ENCODE data around the gene LRRC27. TPM values are rescaled to one million over a fixed set of nuclear protein-coding genes. Genes with fewer than 3 reads are reported as not detected.
A peak's percentile ranks its signal among the peaks of the same experiment; 100 is the strongest.

Gene LRRC27
- total RNA-seq, 1 experiment from 2014 or later: 4.1 TPM

- TF ChIP-seq SP1 (IDR thresholded peaks at IDR 0.05; ENCODE audit: low read depth) (no peak), ZFX (IDR thresholded peaks at IDR 0.05) (no peak), FOSL1 (IDR thresholded peaks at IDR 0.05; ENCODE audit: low read depth) (no peak), JUND (IDR thresholded peaks at IDR 0.05) (no peak), REST (IDR thresholded peaks at IDR 0.05; ENCODE audit: low read depth) (no peak), EGR1 (IDR thresholded peaks at IDR 0.05; ENCODE audit: low read depth) (no peak), SIN3A (IDR thresholded peaks at IDR 0.05; ENCODE audit: low read depth) (no peak)
Measured at GRCh38 chr10:132309879-132310591, 22.0 kb upstream of the LRRC27 start (continued).

GRCh38 chr10:132310701-132311337 is 21.2 kb upstream of the LRRC27 start:
- H3K79me2 ChIP-seq (ENCODE audit: insufficient read depth, low read length): no peaks in the 10 kb centered on the region
- H3K27ac ChIP-seq (ENCODE audit: low read depth, low read length): no peak overlapping the region; the same call in 1 of the 2 replicates
- H2AFZ ChIP-seq (ENCODE audit: low read depth, low read length, poor library complexity, severe bottlenecking): no peak overlapping the region
- ATAC-seq (no peak), DNase-seq (ENCODE audit: low read depth, low spot score) (no peak)
- peak overlapping the region; percentile 62 for H3K4me2 ChIP-seq (ENCODE audit: low read length)
- H3K36me3 ChIP-seq (ENCODE audit: control insufficient read depth in 1 of 2, insufficient read depth in 2 of 2, low read length in 2 of 2): no peaks in the 10 kb centered on the region
- no peaks in the 10 kb centered on the region for H3K27me3 ChIP-seq (ENCODE audit: insufficient read depth, low read length)
- no TSS peak for BruUV-seq (replicated peaks)
- H3K9ac ChIP-seq (ENCODE audit: low read length): peak overlapping the region; percentile 33
- TF ChIP-seq EZH2 (IDR thresholded peaks at IDR 0.05): no peak
- no peak for TF ChIP-seq CEBPB (IDR thresholded peaks at IDR 0.05; ENCODE audit: low read depth)
- TF ChIP-seq POLR2AphosphoS5 (IDR thresholded peaks at IDR 0.05; ENCODE audit: low read depth, low read length): no peak
- TF ChIP-seq, protein P1, sequence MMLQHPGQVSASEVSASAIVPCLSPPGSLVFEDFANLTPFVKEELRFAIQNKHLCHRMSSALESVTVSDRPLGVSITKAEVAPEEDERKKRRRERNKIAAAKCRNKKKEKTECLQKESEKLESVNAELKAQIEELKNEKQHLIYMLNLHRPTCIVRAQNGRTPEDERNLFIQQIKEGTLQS (IDR thresholded peaks at IDR 0.05): no peak
- TF ChIP-seq SP1 (IDR thresholded peaks at IDR 0.05; ENCODE audit: low read depth): no peak
- TF ChIP-seq REST (IDR thresholded peaks at IDR 0.05; ENCODE audit: low read depth): no peak
- TF ChIP-seq MAX (IDR thresholded peaks at IDR 0.05): no peak
- no peak for TF ChIP-seq CBX3 (IDR thresholded peaks at IDR 0.05; ENCODE audit: low read depth)
- no peak for TF ChIP-seq JUND (IDR thresholded peaks at IDR 0.05)
- TF ChIP-seq EZH2phosphoT487 (IDR thresholded peaks at IDR 0.05; ENCODE audit: borderline replicate concordance): no peak
- H3K4me3 ChIP-seq (replicated peaks in 1 of 2; ENCODE audit: low read depth in 1 of 2, low read length in 2 of 2): no peak overlapping the region
- H3K9me2 ChIP-seq (ENCODE audit: insufficient read depth): no peaks in the 10 kb centered on the region
- RAD21 ChIA-PET (ENCODE audit: low non-redundant PET in 1 of 2, low total read pairs in 2 of 2, uncharacterized antibody in 2 of 2, unreplicated experiment in 2 of 2): no interaction called here
- H3K9me3 ChIP-seq (ENCODE audit: control insufficient read depth in 1 of 2, insufficient read depth in 1 of 2, low read depth in 1 of 2, low read length in 2 of 2): no peaks in the 10 kb centered on the region
- POLR2A ChIA-PET: no interaction called here
- CTCF ChIA-PET: no interaction called here
- peaks cover 13 to 28% of the 10 kb centered on the region in 2 experiments for H3K4me1 ChIP-seq (ENCODE audit: control insufficient read depth in 1 of 2, insufficient read depth in 2 of 2, low read length in 2 of 2)
- H4K20me1 ChIP-seq (ENCODE audit: insufficient read depth): no peaks in the 10 kb centered on the region
- intact Hi-C loops (cut with micrococcal nuclease): no loop called here
